ENCODE measurements around the gene IL31. TPM values are rescaled to one million over a fixed set of nuclear protein-coding genes. Genes with fewer than 3 reads are reported as not detected.

Gene IL31
- total and polyA plus RNA-seq, 2 donors (not counting 3 experiments of a cell fraction or from before 2014, with no cell fraction given) = not detected

DNA sequence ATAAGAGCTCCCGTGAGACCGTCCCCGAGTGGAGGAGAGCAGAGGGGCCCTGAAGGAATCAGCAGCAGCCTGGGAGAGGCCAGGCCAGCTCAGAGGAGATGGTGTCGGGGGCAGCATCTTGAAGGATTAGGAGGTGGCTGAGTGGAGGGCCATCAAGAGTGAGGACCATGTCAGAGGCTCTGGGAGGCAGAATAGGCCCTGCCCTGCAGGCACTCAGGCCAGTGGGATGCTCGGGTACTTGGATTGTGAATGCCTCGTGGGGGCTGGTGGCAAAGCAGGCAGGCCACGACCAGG, 47.7 kb downstream of the IL31 start:
- POLR2A ChIA-PET = no interaction called here
- BruUV-seq (replicated peaks) = no TSS peak
- CTCF ChIA-PET = interaction anchor here (0.8 to 6.2 kb wide), 3 partner anchors 14 to 71 kb away, joined by 3 to 156 read pairs (median 8); no protein-coding TSS in a partner anchor
- H2AFZ ChIP-seq (ENCODE audit: low read depth, low read length) = no peak overlapping the region
- intact Hi-C loops (cut with micrococcal nuclease) = no loop called here
- H3K9ac ChIP-seq (replicated peaks; ENCODE audit: extremely low read depth, insufficient read depth, low read length) = no peak overlapping the region
- FAIRE-seq (no peak), DNase-seq (ENCODE audit: low read depth, low spot score) (no peak)
- dilution Hi-C loops (cut with MboI; ENCODE audit: extremely low pct_ligation_motif_present, low sequenced_read_pairs) = no loop called here
- H3K4me2 ChIP-seq (ENCODE audit: insufficient read depth, low read length) = no peak overlapping the region
- no peaks in the 10 kb centered on the region for H4K20me1 ChIP-seq (replicated peaks; ENCODE audit: control insufficient read depth, extremely low read depth, insufficient read depth, low read length)
- peaks cover 6% of the 10 kb centered on the region for H3K4me1 ChIP-seq (ENCODE audit: control insufficient read depth, extremely low read depth, insufficient read depth, low read length)
- no peak overlapping the region for H3K27ac ChIP-seq (ENCODE audit: insufficient read depth, low read depth, low read length)
- H3K36me3 ChIP-seq (ENCODE audit: control insufficient read depth in 2 of 2, extremely low read depth in 1 of 2, insufficient read depth in 2 of 2, low read length in 2 of 2) = peaks cover 0 to 31% of the 10 kb centered on the region in 2 experiments
- H3K9me3 ChIP-seq (replicated peaks; ENCODE audit: control insufficient read depth, insufficient read depth, low read length) = no peaks in the 10 kb centered on the region
- no peaks in the 10 kb centered on the region for H3K27me3 ChIP-seq (ENCODE audit: control insufficient read depth in 2 of 2, insufficient read depth in 2 of 2, low read length in 2 of 2)
- H3K79me2 ChIP-seq (ENCODE audit: control insufficient read depth, insufficient read depth, low read length) = peaks cover 25% of the 10 kb centered on the region
- H3K9me1 ChIP-seq (replicated peaks; ENCODE audit: control insufficient read depth, extremely low read depth, insufficient read depth, low read length) = no peaks in the 10 kb centered on the region
- no peak overlapping the region for H3K4me3 ChIP-seq (replicated peaks in 1 of 3; ENCODE audit: insufficient read depth in 1 of 3, low read depth in 1 of 3, low read length in 3 of 3)
- TF ChIP-seq FOS (IDR thresholded peaks at IDR 0.05; ENCODE audit: borderline replicate concordance, insufficient read depth, low read length) = no peak
- TF ChIP-seq POLR2AphosphoS5 (IDR thresholded peaks at IDR 0.05; ENCODE audit: insufficient read depth, low read depth, low read length) = no peak
- TF ChIP-seq GATA2 (IDR thresholded peaks at IDR 0.05; ENCODE audit: insufficient read depth, insufficient read length, low read depth, low read length) = no peak
- TF ChIP-seq EZH2 (IDR thresholded peaks at IDR 0.05; ENCODE audit: borderline replicate concordance, low read depth, low read length, severe bottlenecking) = no peak
- TF ChIP-seq, protein P1, sequence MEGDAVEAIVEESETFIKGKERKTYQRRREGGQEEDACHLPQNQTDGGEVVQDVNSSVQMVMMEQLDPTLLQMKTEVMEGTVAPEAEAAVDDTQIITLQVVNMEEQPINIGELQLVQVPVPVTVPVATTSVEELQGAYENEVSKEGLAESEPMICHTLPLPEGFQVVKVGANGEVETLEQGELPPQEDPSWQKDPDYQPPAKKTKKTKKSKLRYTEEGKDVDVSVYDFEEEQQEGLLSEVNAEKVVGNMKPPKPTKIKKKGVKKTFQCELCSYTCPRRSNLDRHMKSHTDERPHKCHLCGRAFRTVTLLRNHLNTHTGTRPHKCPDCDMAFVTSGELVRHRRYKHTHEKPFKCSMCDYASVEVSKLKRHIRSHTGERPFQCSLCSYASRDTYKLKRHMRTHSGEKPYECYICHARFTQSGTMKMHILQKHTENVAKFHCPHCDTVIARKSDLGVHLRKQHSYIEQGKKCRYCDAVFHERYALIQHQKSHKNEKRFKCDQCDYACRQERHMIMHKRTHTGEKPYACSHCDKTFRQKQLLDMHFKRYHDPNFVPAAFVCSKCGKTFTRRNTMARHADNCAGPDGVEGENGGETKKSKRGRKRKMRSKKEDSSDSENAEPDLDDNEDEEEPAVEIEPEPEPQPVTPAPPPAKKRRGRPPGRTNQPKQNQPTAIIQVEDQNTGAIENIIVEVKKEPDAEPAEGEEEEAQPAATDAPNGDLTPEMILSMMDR (IDR thresholded peaks at IDR 0.05; ENCODE audit: extremely low read depth in 1 of 2, insufficient read depth in 1 of 2, low read depth in 1 of 2, low read length in 2 of 2) = no peak
- TF ChIP-seq POLR2A (IDR thresholded peaks at IDR 0.05; ENCODE audit: low read depth, low read length) = no peak
- no peak for TF ChIP-seq JUN (IDR thresholded peaks at IDR 0.05; ENCODE audit: borderline replicate concordance, insufficient read depth, insufficient read length, low read depth)
- TF ChIP-seq, protein P2, sequence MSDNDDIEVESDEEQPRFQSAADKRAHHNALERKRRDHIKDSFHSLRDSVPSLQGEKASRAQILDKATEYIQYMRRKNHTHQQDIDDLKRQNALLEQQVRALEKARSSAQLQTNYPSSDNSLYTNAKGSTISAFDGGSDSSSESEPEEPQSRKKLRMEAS (IDR thresholded peaks at IDR 0.05; ENCODE audit: insufficient read depth, insufficient read length) = no peak
- no peak for TF ChIP-seq MYC (IDR thresholded peaks at IDR 0.05; ENCODE audit: low read depth, low read length)

All from endothelial cell of umbilical vein (primary cell).